Measurements from ENCODE around the gene USP47.
A peak's percentile ranks its signal among the peaks of the same experiment; 100 is the strongest.
"Not testable (repeated sequence)": the region's sequence is repeated elsewhere in the genome, so short reads cannot be mapped to it uniquely, and the experiment has no call there.

Gene USP47

GRCh38 chr11:11813288-11813962, 28.3 kb upstream of the USP47 start:
- peak overlapping the region; percentile 37 for H3K27ac ChIP-seq (ENCODE audit: low read depth, low read length)
- H3K4me3 ChIP-seq (ENCODE audit: low read depth in 1 of 2, low read length in 2 of 2) = no peak overlapping the region
- H3K27me3 ChIP-seq (ENCODE audit: control insufficient read depth in 1 of 2, insufficient read depth in 2 of 2, low read length in 2 of 2) = no peaks in the 10 kb centered on the region
- H3K4me1 ChIP-seq (ENCODE audit: insufficient read depth, low read length) = peaks cover 31% of the 10 kb centered on the region
- no peaks in the 10 kb centered on the region for H3K9me3 ChIP-seq (ENCODE audit: low read length)
- H3K9ac ChIP-seq (ENCODE audit: low read length) = no peak overlapping the region
- no peaks in the 10 kb centered on the region for H3K36me3 ChIP-seq (ENCODE audit: insufficient read depth, low read length)

GRCh38 chr11:11814614-11815452, 26.9 kb upstream of the USP47 start:
- Histone ChIP-seq H3K27ac (ENCODE audit: low read depth, low read length) (no peak overlapping the region), H3K27me3 (ENCODE audit: control insufficient read depth in 1 of 2, insufficient read depth in 2 of 2, low read length in 2 of 2) (no peaks in the 10 kb centered on the region), H3K4me1 (ENCODE audit: insufficient read depth, low read length) (peaks cover 17% of the 10 kb centered on the region), H3K36me3 (ENCODE audit: insufficient read depth, low read length) (no peaks in the 10 kb centered on the region), H3K9me3 (ENCODE audit: low read length) (no peaks in the 10 kb centered on the region), H3K9ac (ENCODE audit: low read length) (no peak overlapping the region), H3K4me3 (ENCODE audit: low read depth in 1 of 2, low read length in 2 of 2) (no peak overlapping the region)

GRCh38 chr11:11816511-11817314, 25.1 kb upstream of the USP47 start:
- peaks cover 9% of the 10 kb centered on the region for H3K4me1 ChIP-seq (ENCODE audit: insufficient read depth, low read length)
- no peak overlapping the region for H3K27ac ChIP-seq (ENCODE audit: low read depth, low read length)
- H3K9me3 ChIP-seq (ENCODE audit: low read length) = no peaks in the 10 kb centered on the region
- no peak overlapping the region for H3K9ac ChIP-seq (ENCODE audit: low read length)
- no peak overlapping the region for H3K4me3 ChIP-seq (ENCODE audit: low read depth in 1 of 2, low read length in 2 of 2)
- H3K36me3 ChIP-seq (ENCODE audit: insufficient read depth, low read length) = no peaks in the 10 kb centered on the region
- no peaks in the 10 kb centered on the region for H3K27me3 ChIP-seq (ENCODE audit: control insufficient read depth in 1 of 2, insufficient read depth in 2 of 2, low read length in 2 of 2)

- H3K27ac ChIP-seq (ENCODE audit: low read depth, low read length) = no peak overlapping the region
- H3K36me3 ChIP-seq (ENCODE audit: insufficient read depth, low read length) = no peaks in the 10 kb centered on the region
- peaks cover 9% of the 10 kb centered on the region for H3K4me1 ChIP-seq (ENCODE audit: insufficient read depth, low read length)
- H3K9me3 ChIP-seq (ENCODE audit: low read length) = no peaks in the 10 kb centered on the region
- no peak overlapping the region for H3K4me3 ChIP-seq (ENCODE audit: low read depth in 1 of 2, low read length in 2 of 2)
- no peak overlapping the region for H3K9ac ChIP-seq (ENCODE audit: low read length)
- no peaks in the 10 kb centered on the region for H3K27me3 ChIP-seq (ENCODE audit: control insufficient read depth in 1 of 2, insufficient read depth in 2 of 2, low read length in 2 of 2)
Observed at GRCh38 chr11:11817957-11818356, 23.8 kb upstream of the USP47 start.

GRCh38 chr11:11818529-11819121, 23.1 kb upstream of the USP47 start:
- Histone ChIP-seq H3K9me3 (ENCODE audit: low read length) (no peaks in the 10 kb centered on the region), H3K4me3 (ENCODE audit: low read depth in 1 of 2, low read length in 2 of 2) (no peak overlapping the region), H3K27me3 (ENCODE audit: control insufficient read depth in 1 of 2, insufficient read depth in 2 of 2, low read length in 2 of 2) (no peaks in the 10 kb centered on the region), H3K4me1 (ENCODE audit: insufficient read depth, low read length) (peaks cover 4% of the 10 kb centered on the region), H3K9ac (ENCODE audit: low read length) (no peak overlapping the region), H3K36me3 (ENCODE audit: insufficient read depth, low read length) (no peaks in the 10 kb centered on the region), H3K27ac (ENCODE audit: low read depth, low read length) (no peak overlapping the region)

GRCh38 chr11:11821899-11822298, 19.9 kb upstream of the USP47 start:
- Histone ChIP-seq H3K4me1 (ENCODE audit: insufficient read depth, low read length) (no peaks in the 10 kb centered on the region), H3K27me3 (ENCODE audit: control insufficient read depth in 1 of 2, insufficient read depth in 2 of 2, low read length in 2 of 2) (no peaks in the 10 kb centered on the region), H3K4me3 (ENCODE audit: low read depth in 1 of 2, low read length in 2 of 2) (no peak overlapping the region), H3K27ac (ENCODE audit: low read depth, low read length) (no peak overlapping the region), H3K36me3 (ENCODE audit: insufficient read depth, low read length) (no peaks in the 10 kb centered on the region), H3K9ac (ENCODE audit: low read length) (no peak overlapping the region), H3K9me3 (ENCODE audit: low read length) (no peaks in the 10 kb centered on the region)

- H3K36me3 ChIP-seq (ENCODE audit: insufficient read depth, low read length) = no peaks in the 10 kb centered on the region
Observed at GRCh38 chr11:11822946-11823345, 18.8 kb upstream of the USP47 start.

GRCh38 chr11:11826260-11826659, 15.5 kb upstream of the USP47 start:
- H3K27me3 ChIP-seq (ENCODE audit: control insufficient read depth in 1 of 2, insufficient read depth in 2 of 2, low read length in 2 of 2) = no peaks in the 10 kb centered on the region
- no peak overlapping the region for H3K9ac ChIP-seq (ENCODE audit: low read length)
- H3K36me3 ChIP-seq (ENCODE audit: insufficient read depth, low read length) = no peaks in the 10 kb centered on the region
- H3K4me3 ChIP-seq (ENCODE audit: low read depth in 1 of 2, low read length in 2 of 2) = no peak overlapping the region
- no peaks in the 10 kb centered on the region for H3K9me3 ChIP-seq (ENCODE audit: low read length)
- H3K4me1 ChIP-seq (ENCODE audit: insufficient read depth, low read length) = no peaks in the 10 kb centered on the region
- H3K27ac ChIP-seq (ENCODE audit: low read depth, low read length) = no peak overlapping the region

More at GRCh38 chr11:11822946-11823345, 18.8 kb upstream of the USP47 start:
- H3K9me3 ChIP-seq (ENCODE audit: low read length) = no peaks in the 10 kb centered on the region
- no peak overlapping the region for H3K4me3 ChIP-seq (ENCODE audit: low read depth in 1 of 2, low read length in 2 of 2)
- no peaks in the 10 kb centered on the region for H3K27me3 ChIP-seq (ENCODE audit: control insufficient read depth in 1 of 2, insufficient read depth in 2 of 2, low read length in 2 of 2)
- H3K27ac ChIP-seq (ENCODE audit: low read depth, low read length) = no peak overlapping the region
- no peak overlapping the region for H3K9ac ChIP-seq (ENCODE audit: low read length)
- H3K4me1 ChIP-seq (ENCODE audit: insufficient read depth, low read length) = no peaks in the 10 kb centered on the region

GRCh38 chr11:11827272-11827671, 14.5 kb upstream of the USP47 start:
- H3K27ac ChIP-seq (ENCODE audit: low read depth, low read length) = no peak overlapping the region
- no peaks in the 10 kb centered on the region for H3K27me3 ChIP-seq (ENCODE audit: control insufficient read depth in 1 of 2, insufficient read depth in 2 of 2, low read length in 2 of 2)
- H3K36me3 ChIP-seq (ENCODE audit: insufficient read depth, low read length) = no peaks in the 10 kb centered on the region
- H3K4me1 ChIP-seq (ENCODE audit: insufficient read depth, low read length) = no peaks in the 10 kb centered on the region
- H3K4me3 ChIP-seq (ENCODE audit: low read depth in 1 of 2, low read length in 2 of 2) = no peak overlapping the region
- no peaks in the 10 kb centered on the region for H3K9me3 ChIP-seq (ENCODE audit: low read length)
- no peak overlapping the region for H3K9ac ChIP-seq (ENCODE audit: low read length)

- H3K9ac ChIP-seq (ENCODE audit: low read length); H3K4me1 ChIP-seq (ENCODE audit: insufficient read depth, low read length); H3K4me3 ChIP-seq (ENCODE audit: low read depth in 1 of 2, low read length in 2 of 2); H3K9me3 ChIP-seq (ENCODE audit: low read length); H3K27ac ChIP-seq (ENCODE audit: low read depth, low read length); H3K27me3 ChIP-seq (ENCODE audit: control insufficient read depth in 1 of 2, insufficient read depth in 2 of 2, low read length in 2 of 2); H3K36me3 ChIP-seq (ENCODE audit: insufficient read depth, low read length): not testable (repeated sequence)
Observed at GRCh38 chr11:11831406-11831805, 10.4 kb upstream of the USP47 start.

- H3K9me3 ChIP-seq (ENCODE audit: low read length) = no peaks in the 10 kb centered on the region
Observed at GRCh38 chr11:11836676-11837231, 5.0 kb upstream of the USP47 start.

More at GRCh38 chr11:11836676-11837231, 5.0 kb upstream of the USP47 start:
- Histone ChIP-seq H3K4me1 (ENCODE audit: insufficient read depth, low read length) (no peaks in the 10 kb centered on the region), H3K36me3 (ENCODE audit: insufficient read depth, low read length) (no peaks in the 10 kb centered on the region), H3K27me3 (ENCODE audit: control insufficient read depth in 1 of 2, insufficient read depth in 2 of 2, low read length in 2 of 2) (no peaks in the 10 kb centered on the region), H3K4me3 (ENCODE audit: low read depth in 1 of 2, low read length in 2 of 2) (no peak overlapping the region), H3K27ac (ENCODE audit: low read depth, low read length) (no peak overlapping the region), H3K9ac (ENCODE audit: low read length) (no peak overlapping the region)
